ENCODE data around the gene SEMA6B.

DNA sequence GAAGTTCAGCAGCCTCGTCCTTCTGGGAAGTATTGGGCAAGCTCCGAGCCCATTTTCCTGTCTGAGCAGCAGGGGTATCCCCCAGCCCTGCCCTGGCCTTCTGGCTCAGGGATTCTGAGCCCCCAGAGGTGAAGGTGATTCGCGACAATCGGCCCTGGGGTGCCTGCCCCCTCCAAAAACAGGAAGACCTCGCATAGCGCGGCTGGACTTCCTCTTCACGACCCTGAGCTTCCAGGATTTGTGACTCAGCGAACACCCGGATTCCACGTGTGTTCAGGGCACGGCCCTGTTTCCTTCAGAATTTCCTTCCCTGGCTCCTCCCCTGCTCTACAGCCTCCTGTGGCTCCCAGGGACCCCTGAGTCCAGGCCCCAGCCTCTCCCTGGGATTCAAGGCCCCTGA, at the start of gene SEMA6B:
- TF ChIP-seq, protein P1, sequence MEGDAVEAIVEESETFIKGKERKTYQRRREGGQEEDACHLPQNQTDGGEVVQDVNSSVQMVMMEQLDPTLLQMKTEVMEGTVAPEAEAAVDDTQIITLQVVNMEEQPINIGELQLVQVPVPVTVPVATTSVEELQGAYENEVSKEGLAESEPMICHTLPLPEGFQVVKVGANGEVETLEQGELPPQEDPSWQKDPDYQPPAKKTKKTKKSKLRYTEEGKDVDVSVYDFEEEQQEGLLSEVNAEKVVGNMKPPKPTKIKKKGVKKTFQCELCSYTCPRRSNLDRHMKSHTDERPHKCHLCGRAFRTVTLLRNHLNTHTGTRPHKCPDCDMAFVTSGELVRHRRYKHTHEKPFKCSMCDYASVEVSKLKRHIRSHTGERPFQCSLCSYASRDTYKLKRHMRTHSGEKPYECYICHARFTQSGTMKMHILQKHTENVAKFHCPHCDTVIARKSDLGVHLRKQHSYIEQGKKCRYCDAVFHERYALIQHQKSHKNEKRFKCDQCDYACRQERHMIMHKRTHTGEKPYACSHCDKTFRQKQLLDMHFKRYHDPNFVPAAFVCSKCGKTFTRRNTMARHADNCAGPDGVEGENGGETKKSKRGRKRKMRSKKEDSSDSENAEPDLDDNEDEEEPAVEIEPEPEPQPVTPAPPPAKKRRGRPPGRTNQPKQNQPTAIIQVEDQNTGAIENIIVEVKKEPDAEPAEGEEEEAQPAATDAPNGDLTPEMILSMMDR (IDR thresholded peaks at IDR 0.05), result no peak
- TF ChIP-seq EZH2 (IDR thresholded peaks at IDR 0.05; ENCODE audit: borderline replicate concordance, insufficient read depth, low read depth, low read length, poor library complexity, severe bottlenecking), result no peak

All from B cell (primary cell).